B cell (primary cell): ENCODE results near the gene NBAS. TPM values are rescaled to one million over a fixed set of nuclear protein-coding genes. Genes with fewer than 3 reads are reported as not detected.

Experiments used
- ATAC-seq: fragments of 200-7000 bp; cut with Tn5 transposase; one replicate; pipeline ENCODE4 v1.10.0; 2021; ENCODE audit warnings: low read depth, mild to moderate bottlenecking, moderate number of reproducible peaks, moderate library complexity
- CTCF ChIA-PET: fragments of 350-600 bp; sonication (Branson Sonifier 250); formaldehyde crosslinking; loops from one replicate; lab custom pipeline; 2021; ENCODE audit warnings: antibody characterized with exemption, inconsistent platforms; lab: Charles Lee
- POLR2A ChIA-PET: fragments of 350-600 bp; sonication (Branson Sonifier 250); formaldehyde crosslinking; loops from one replicate; lab custom pipeline; 2021; ENCODE audit warnings: antibody characterized with exemption; lab: Charles Lee
- DNase-seq: peaks from one replicate; pipeline ENCODE4 v3.0.0; 2013
- H2AFZ ChIP-seq: 2 replicates; pipeline ENCODE4 v1.6.1; 2012; ENCODE audit warnings: mild to moderate bottlenecking, low read depth, low read length; ENCODE audit not compliant: insufficient read depth, poor library complexity, severe bottlenecking
- H3K27ac ChIP-seq, 2 donors: 1 replicate in 1 of 2; 2 replicates in 1 of 2; pipeline ENCODE4 v1.5.1; 2012 to 2013; ENCODE audit warnings: low read length in 2 of 2, mild to moderate bottlenecking in 2 of 2, moderate library complexity in 1 of 2
- H3K27me3 ChIP-seq, 4 experiments: fragments of 200-600 bp in 1 of 4; sonication (generic) in 1 of 4; replicated peaks in 1 of 4; 1 replicate in 2 of 4; 2 replicates in 2 of 4; pipeline versions ENCODE4 v1.6.1 to v1.7.0; 2013 to 2016; ENCODE audit warnings: low read length in 3 of 4, mild to moderate bottlenecking in 2 of 4, mixed read lengths in 1 of 4, moderate library complexity in 1 of 4; ENCODE audit not compliant: insufficient read depth in 4 of 4, control insufficient read depth in 3 of 4; ENCODE audit errors: control extremely low read depth in 1 of 4
- H3K36me3 ChIP-seq, 2 experiments: replicated peaks in 1 of 2; 1 replicate in 1 of 2; 2 replicates in 1 of 2; pipeline versions ENCODE4 v1.6.1 to v1.7.1; 2013; ENCODE audit warnings: low read length in 1 of 2; ENCODE audit not compliant: insufficient read depth in 2 of 2, control insufficient read depth in 1 of 2; ENCODE audit errors: control extremely low read depth in 1 of 2, extremely low read depth in 1 of 2
- H3K4me1 ChIP-seq, 2 donors: fragments of 200-600 bp in 1 of 2; sonication (generic) in 1 of 2; 1 replicate in 1 of 2; 2 replicates in 1 of 2; pipeline versions ENCODE4 v1.5.1 to v1.6.1; 2013 to 2017; ENCODE audit warnings: low read length in 2 of 2; ENCODE audit not compliant: control insufficient read depth in 2 of 2, insufficient read depth in 2 of 2
- H3K4me2 ChIP-seq: replicated peaks from 2 replicates; pipeline ENCODE3; 2012; ENCODE audit warnings: mild to moderate bottlenecking, low read depth, low read length; ENCODE audit not compliant: poor library complexity, severe bottlenecking
- H3K4me3 ChIP-seq, 5 experiments: fragments of 200-600 bp in 1 of 5; sonication (generic) in 1 of 5; 1 replicate in 3 of 5; 2 replicates in 2 of 5; pipeline versions ENCODE4 v1.5.1 to v1.7.0; 2011 to 2016; ENCODE audit warnings: low read length in 4 of 5, mild to moderate bottlenecking in 4 of 5, low read depth in 2 of 5, control low read depth in 1 of 5, moderate library complexity in 1 of 5; ENCODE audit not compliant: insufficient read depth in 1 of 5; ENCODE audit errors: control extremely low read depth in 1 of 5, extremely low read depth in 1 of 5
- H3K79me2 ChIP-seq: fragments of 200-600 bp; sonication (generic); one replicate; pipeline ENCODE4 v1.6.0; 2016; ENCODE audit warnings: low read length; ENCODE audit not compliant: control insufficient read depth, insufficient read depth
- H3K9ac ChIP-seq: fragments of 200-600 bp; sonication (generic); 2 replicates; pipeline ENCODE4 v1.6.1; 2017; ENCODE audit warnings: mild to moderate bottlenecking, low read length, moderate library complexity
- H3K9me3 ChIP-seq, 3 donors: one replicate each; pipeline versions ENCODE4 v1.6.1 to v1.7.1; 2013; ENCODE audit warnings: low read length in 2 of 3; ENCODE audit not compliant: control insufficient read depth in 2 of 3, insufficient read depth in 1 of 3; ENCODE audit errors: control extremely low read depth in 1 of 3
- H4K20me1 ChIP-seq: 2 replicates; pipeline ENCODE4 v1.6.0; 2012; ENCODE audit warnings: mild to moderate bottlenecking, low read length; ENCODE audit not compliant: insufficient read depth, control insufficient read depth, poor library complexity, severe bottlenecking
- H3K27ac Mint-ChIP-seq: one replicate; pipeline ENCODE4 v1.8.0; 2021; ENCODE audit warnings: mixed read lengths
- H3K27me3 Mint-ChIP-seq: one replicate; pipeline ENCODE4 v1.8.0; 2021; ENCODE audit warnings: mixed read lengths
- H3K4me1 Mint-ChIP-seq: one replicate; pipeline ENCODE4 v1.8.0; 2021; ENCODE audit warnings: mixed read lengths
- H3K4me3 Mint-ChIP-seq: one replicate; pipeline ENCODE4 v1.8.0; 2021; ENCODE audit warnings: mixed read lengths
- H3K9me3 Mint-ChIP-seq: one replicate; pipeline ENCODE4 v1.8.0; 2022; ENCODE audit warnings: mixed read lengths; ENCODE audit not compliant: insufficient read depth
- EZH2 ChIP-seq: IDR thresholded peaks from 2 replicates; pipeline ENCODE4 v1.6.1; 2012; ENCODE audit warnings: borderline replicate concordance, low read depth, mild to moderate bottlenecking, moderate library complexity, low read length; ENCODE audit not compliant: insufficient read depth, poor library complexity, severe bottlenecking
- WGBS: methylation state at CpG from one replicate; pipeline ENCODE4 v1.1.5; 2013; ENCODE audit warnings: missing lambda C conversion rate; ENCODE audit not compliant: insufficient coverage; 5-methylcytosine and 5-hydroxymethylcytosine counted together
- intact Hi-C: fragments of 100-400 bp; cut with micrococcal nuclease; formaldehyde crosslinking; loops from one replicate; pipeline ENCODE4 v1.10.0; 2022
- polyA plus RNA-seq: library from polyadenylated mRNA; depleted of rRNA; stranded (reverse); fragments of >200 nt; gene quantifications from 2 replicates; pipeline ENCODE4 v1.2.3, GENCODE V29; 2012
- total RNA-seq, 2 donors: library from RNA; stranded (reverse); fragments of 120-200 nt in 1 of 2; gene quantifications; 1 replicate in 1 of 2; 2 replicates in 1 of 2; pipeline versions ENCODE4 v1.2.3 to v1.2.4, GENCODE V29; 2013 to 2022
- TF ChIP-seq, protein P1 (sequence below): fragments of 200-600 bp; IDR thresholded peaks from one replicate; pipeline ENCODE4 v1.8.0; 2022; ENCODE audit warnings: antibody characterized with exemption, mild to moderate bottlenecking

The NBAS gene
- total and polyA plus RNA-seq, 2 donors (not counting 1 experiment from before 2014, with no cell fraction given): 10.6 to 37.3 TPM

DNA sequence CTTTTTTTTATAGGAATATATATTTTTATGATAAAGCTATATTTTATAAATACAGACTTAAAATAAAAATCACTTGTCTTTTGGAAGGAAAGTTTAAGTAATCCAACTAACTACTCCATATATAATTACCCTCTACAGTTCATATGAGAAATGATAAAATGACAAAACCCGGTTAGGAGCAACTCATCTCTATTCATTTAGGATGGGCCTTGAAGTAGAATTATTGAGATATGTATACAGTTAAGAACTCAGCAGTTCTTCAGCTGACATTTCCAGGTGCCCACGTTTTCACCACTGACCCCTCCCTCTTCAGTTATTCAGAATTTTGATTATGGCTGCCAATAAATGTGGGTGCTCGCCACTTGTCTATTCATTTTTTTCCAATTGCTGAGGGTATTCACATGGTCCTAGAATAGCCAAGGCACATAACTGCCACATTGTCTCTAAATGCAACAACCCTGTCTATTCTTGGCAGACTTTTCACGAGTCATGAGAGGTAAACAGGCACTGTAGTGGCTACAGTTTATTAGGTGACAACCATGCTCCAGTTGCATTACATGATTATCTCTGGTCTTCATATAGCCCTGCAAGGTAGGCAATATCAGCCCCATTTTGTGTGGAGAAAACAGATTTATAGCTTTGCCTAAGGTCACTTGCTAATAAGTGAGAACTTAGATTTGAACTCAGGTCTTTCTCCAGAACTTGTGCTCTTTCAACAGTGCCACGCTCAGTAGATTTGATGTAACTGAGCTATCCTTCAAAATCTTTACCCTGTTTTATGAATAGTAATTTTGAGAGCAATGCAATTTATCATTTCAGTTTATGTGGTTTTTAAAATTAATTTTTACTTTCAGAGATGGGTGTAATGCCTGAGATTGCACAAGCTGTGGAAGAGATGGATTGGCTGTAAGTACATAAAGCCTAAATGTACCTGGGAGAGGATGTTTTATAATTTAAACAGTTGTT lies 33.4 kb upstream of the NBAS start:
- Mint-ChIP-seq H3K9me3 (no peaks in the 10 kb centered on the region), H3K27me3 (no peaks in the 10 kb centered on the region), H3K27ac (no peak overlapping the region), H3K4me1 (peaks cover 29% of the 10 kb centered on the region), H3K4me3 (no peak overlapping the region)
- Histone ChIP-seq H3K36me3 (peaks cover 5 to 35% of the 10 kb centered on the region in 2 experiments), H3K4me1 (peaks cover 12 to 18% of the 10 kb centered on the region in 2 donors), H3K4me3 (no peak overlapping the region), H3K9ac (no peak overlapping the region), H2AFZ (no peak overlapping the region), H3K4me2 (no peak overlapping the region), H3K27ac (no peak overlapping the region), H3K79me2 (peaks cover 29% of the 10 kb centered on the region), H3K9me3 (no peaks in the 10 kb centered on the region), H3K27me3 (no peaks in the 10 kb centered on the region), H4K20me1 (no peaks in the 10 kb centered on the region)
- ChIA-PET POLR2A (no interaction called here), CTCF (interaction anchor here (2.0 kb wide), 1 partner anchor 18 kb away, joined by 14 read pairs; no protein-coding TSS in a partner anchor)
- no peak for ATAC-seq
- intact Hi-C loops: no loop called here
- TF ChIP-seq, protein P1, sequence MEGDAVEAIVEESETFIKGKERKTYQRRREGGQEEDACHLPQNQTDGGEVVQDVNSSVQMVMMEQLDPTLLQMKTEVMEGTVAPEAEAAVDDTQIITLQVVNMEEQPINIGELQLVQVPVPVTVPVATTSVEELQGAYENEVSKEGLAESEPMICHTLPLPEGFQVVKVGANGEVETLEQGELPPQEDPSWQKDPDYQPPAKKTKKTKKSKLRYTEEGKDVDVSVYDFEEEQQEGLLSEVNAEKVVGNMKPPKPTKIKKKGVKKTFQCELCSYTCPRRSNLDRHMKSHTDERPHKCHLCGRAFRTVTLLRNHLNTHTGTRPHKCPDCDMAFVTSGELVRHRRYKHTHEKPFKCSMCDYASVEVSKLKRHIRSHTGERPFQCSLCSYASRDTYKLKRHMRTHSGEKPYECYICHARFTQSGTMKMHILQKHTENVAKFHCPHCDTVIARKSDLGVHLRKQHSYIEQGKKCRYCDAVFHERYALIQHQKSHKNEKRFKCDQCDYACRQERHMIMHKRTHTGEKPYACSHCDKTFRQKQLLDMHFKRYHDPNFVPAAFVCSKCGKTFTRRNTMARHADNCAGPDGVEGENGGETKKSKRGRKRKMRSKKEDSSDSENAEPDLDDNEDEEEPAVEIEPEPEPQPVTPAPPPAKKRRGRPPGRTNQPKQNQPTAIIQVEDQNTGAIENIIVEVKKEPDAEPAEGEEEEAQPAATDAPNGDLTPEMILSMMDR: no peak
- no peak for TF ChIP-seq EZH2
- DNase-seq: no peak
- WGBS: 83% methylated on average over 2 of the region's 5 CpGs

GRCh38 chr2:15593327-15593705 lies 32.2 kb upstream of the NBAS start:
- H2AFZ ChIP-seq: no peak overlapping the region
- TF ChIP-seq EZH2: no peak
- TF ChIP-seq, protein P1: no peak
- H3K36me3 ChIP-seq: peaks cover 5 to 31% of the 10 kb centered on the region in 2 experiments
- Mint-ChIP-seq H3K4me1 (peaks cover 29% of the 10 kb centered on the region), H3K27me3 (no peaks in the 10 kb centered on the region), H3K4me3 (peak overlapping the region; percentile 90), H3K27ac (no peak overlapping the region), H3K9me3 (no peaks in the 10 kb centered on the region)
- ChIA-PET CTCF (interaction anchor here (2.0 kb wide), 1 partner anchor 16 kb away, joined by 14 read pairs; no protein-coding TSS in a partner anchor), POLR2A (interaction anchor here (0.6 kb wide), 1 partner anchor 24 kb away, joined by 3 read pairs; no protein-coding TSS in a partner anchor)
- ATAC-seq (no peak), DNase-seq (no peak)
- H3K9ac ChIP-seq: no peak overlapping the region
- no CpG with 5 or more reads among the region's 3 CpGs for WGBS
- no peaks in the 10 kb centered on the region for H3K9me3 ChIP-seq
- no peak overlapping the region for H3K4me2 ChIP-seq
- H3K79me2 ChIP-seq: peaks cover 29% of the 10 kb centered on the region
- H3K27me3 ChIP-seq: no peaks in the 10 kb centered on the region
- intact Hi-C loops: no loop called here
- H3K4me3 ChIP-seq: no peak overlapping the region
- H3K27ac ChIP-seq: no peak overlapping the region
- peaks cover 12 to 18% of the 10 kb centered on the region in 2 donors for H3K4me1 ChIP-seq
- H4K20me1 ChIP-seq: no peaks in the 10 kb centered on the region
